Renal cortex interstitium (tissue), 15 donors: ENCODE results near the gene DOK3. TPM values are rescaled to one million over a fixed set of nuclear protein-coding genes. Genes with fewer than 3 reads are reported as not detected.

ENCODE experiments used
- DNase-seq, 11 donors: peaks; one replicate each; pipeline ENCODE4 v3.0.0-alpha.2; 2013; ENCODE audit warnings: low read depth in 9 of 11, low spot score in 4 of 11; ENCODE audit errors: extremely low read depth in 1 of 11
- long read RNA-seq, 16 experiments: transcript quantifications; one replicate each; lab custom pipeline, GENCODE V29; 2026
- polyA plus RNA-seq, 3 donors: library from polyadenylated mRNA; unstranded; fragments of 120-200 nt; gene quantifications; one replicate each; pipeline ENCODE4 v1.2.1, GENCODE V29; 2013; ENCODE audit not compliant: insufficient read length in 3 of 3

DOK3 gene
- polyA plus RNA-seq, result 1 to 10 TPM; 3.8 to 7.1 (median 5.8) TPM
- long read RNA-seq, donor 1, result 0 reads
- long read RNA-seq, donor 2, result 0 reads
- long read RNA-seq, donor 3, result 0 reads
- long read RNA-seq, donor 4, result 0 reads
- long read RNA-seq, donor 5, result 0 reads
- long read RNA-seq, donor 6, result 0 reads
- long read RNA-seq, donor 7, result 0 reads
- long read RNA-seq, donor 8, result 0 reads
- long read RNA-seq, donor 9, result 0 reads
- long read RNA-seq, donor 10, result 0 reads
- long read RNA-seq, donor 11, result 0 reads
- long read RNA-seq, donor 12, result 0 reads
- long read RNA-seq, donor 13, result 0 reads
- long read RNA-seq, donor 14, result 0 reads
- long read RNA-seq, donor 15, result 0 reads
- long read RNA-seq, donor 16, partial matches to known transcripts, result 15 of 15 reads
- long read RNA-seq, donor 16, other reads (novel, unspliced or antisense), result 0 of 15 reads

DNA sequence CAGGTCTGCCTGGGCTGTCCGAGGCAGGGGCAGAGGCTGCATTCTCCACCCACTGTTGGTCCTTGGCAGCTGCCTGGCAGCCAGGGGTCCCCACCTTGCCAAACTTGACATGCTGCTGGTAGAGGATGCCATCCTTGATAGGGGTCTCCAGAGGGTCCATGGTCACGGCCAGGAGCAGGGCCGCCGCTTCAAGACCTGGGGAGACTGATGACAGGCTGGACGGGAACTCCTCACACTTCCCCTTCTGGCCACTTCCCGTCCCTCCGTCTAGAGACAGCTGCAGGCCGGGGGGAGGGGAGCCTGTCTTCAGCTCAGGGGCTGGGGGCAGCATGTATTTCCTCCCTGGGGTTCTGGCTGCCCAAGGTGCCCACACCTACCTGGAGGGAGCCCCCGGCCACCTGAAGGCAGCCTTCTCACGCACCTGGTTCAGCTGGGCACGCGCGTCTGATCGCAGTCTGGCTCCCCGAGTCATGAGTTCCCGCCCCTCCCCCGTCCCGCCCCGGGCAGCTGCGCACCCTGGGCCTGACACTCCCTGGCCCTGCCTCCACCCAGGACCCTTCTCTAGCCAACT, at the start of gene DOK3:
Gene DOK3 (minus strand): TSS at position 446 of the 571 bp plus-strand sequence. CDS start 286 bp downstream, at position 160.
- DNase-seq, result no peak

DNA sequence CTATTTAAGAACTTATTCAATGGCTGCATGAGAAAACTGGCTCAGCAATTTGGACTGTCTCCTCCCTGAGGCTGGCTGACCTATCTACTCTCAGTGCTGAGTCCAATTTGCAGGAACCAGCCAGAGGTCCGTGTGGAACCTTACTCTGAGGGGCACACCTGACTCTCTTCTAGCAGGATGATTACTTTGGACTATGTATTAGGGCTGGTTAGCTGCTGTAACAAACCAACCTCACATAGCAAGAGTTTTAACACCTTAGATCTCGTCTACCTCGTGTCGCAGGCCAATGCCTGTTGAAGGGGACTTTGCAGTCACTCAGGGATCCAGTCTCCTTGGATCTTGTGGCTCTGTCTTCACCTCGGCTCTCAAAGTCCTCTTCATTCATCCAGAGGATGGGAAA, 48.2 kb upstream of the DOK3 start:
- no peak for DNase-seq

- DNase-seq, result peak in 1 of 11 donors; percentile 18
Observed at GRCh38 chr5:177557041-177557647, 47.5 kb upstream of the DOK3 start.

- DNase-seq, result no peak
Observed at GRCh38 chr5:177555665-177556064, 46.0 kb upstream of the DOK3 start.

DNA sequence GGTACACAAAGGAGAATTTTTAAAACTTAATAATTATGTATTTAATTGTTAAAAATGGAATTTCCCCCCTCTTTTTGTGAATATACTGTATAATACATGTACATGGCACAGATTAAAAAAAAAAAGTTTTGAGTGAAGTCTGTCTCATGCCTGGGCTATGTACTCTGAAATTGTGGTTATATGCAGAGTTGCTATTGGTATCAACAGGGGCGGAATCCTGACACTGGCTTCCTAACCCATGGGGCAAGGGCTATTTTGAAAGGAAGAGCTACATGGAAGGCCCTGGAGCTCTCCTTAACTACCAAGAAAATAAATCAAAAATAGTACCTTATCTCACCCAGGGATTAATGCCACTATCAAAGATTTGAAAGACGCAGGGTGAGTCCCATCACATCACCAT, 45.6 kb upstream of the DOK3 start:
- DNase-seq, result no peak

DNA sequence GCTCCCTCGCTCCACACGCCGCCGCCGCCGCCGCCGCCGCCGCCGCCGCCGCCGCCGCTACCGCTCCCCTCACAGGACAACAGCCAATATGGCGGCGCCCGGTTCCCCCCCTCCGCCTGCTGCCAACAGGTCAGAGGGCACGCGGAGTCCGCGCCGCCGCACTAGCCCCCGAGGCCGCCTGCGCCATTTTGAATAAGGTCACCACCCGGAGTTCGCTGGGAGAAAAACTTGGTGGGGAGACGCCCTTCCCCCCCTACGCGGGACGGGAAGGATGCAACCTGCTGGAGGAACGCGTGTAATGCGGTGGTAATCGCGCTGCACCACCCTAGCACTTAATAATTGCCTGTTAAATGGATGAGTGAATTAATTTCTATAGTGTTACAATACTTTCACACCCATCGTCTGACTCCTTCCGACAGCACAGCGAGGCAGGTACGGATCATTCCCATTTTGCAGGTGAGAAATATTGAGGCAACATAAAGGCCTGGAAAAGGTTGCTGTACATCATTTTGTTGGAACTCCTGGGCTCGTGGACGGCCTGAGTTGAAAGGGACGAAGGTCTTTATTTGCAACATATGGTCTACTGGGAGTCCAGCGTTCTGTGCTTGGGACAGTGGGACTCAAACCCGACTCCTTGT, 45.0 kb upstream of the DOK3 start, which contains the start of gene FAM193B:
Gene FAM193B (minus strand): TSS at position 90 of the 638 bp plus-strand sequence. CDS start 105 bp downstream, outside the sequence.
- DNase-seq, result peak; percentile 77 to 90 (median 85)

DNA sequence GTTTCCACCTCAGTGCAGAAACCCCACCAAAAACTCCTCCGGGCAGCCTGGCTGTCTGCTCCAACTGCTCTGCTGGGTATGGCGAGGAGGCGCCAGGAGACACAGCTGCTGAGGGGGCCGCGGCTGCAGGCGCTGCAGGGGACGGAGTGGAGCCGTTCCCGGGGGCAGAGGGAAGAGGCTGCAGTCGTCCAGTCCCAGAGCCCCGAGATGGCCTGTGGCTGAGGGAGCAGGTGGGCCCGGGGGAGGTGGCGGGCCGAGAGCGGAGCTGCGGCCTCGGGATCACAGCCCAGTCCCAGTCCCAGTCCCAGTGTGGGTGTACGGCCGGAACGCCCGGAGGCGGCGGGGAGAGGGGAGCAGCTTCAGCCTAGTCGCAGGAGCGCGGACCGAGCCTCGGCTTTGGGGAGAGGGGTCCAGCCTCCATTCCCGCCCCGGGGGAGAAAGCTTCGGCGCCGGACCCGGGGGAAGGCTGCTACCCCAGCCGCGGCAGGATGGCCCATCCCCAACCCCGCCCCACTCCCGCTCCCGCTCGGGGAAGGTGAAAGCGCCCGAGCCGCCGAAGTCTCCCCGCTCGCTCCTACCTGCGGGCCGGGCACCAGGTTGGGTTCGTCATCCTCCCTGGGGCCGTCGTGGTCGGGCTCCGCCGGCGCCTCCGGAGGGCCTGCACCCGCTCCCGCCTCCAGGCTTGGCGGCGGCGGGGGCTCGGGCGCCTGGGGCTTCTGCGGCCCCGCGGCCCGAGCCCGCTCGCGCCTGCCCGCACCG, 44.2 kb upstream of the DOK3 start:
- DNase-seq, result peak in 4 of 11 donors; percentile 7 to 25 (median 16)

- DNase-seq, result no peak
Observed at GRCh38 chr5:177552839-177553455, 43.3 kb upstream of the DOK3 start.

DNA sequence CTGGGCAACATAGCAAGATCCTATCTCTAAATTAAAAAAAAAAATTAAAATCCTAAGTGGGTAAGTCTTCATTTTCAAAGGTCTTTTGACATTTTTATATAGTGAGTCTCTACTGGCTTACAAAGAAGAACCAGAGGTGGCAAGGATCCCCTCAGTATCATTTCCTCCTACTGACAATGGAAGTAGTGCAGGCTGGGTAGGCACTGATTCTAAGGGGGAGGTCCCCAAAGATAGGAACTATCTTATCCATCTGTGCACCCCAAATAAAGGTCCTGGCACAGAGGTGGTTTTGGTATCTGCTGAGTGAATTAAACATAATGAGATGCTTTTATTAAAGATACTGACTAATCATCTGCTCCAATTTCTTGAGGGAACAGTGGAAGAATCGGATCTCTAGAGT, 40.5 kb upstream of the DOK3 start:
- no peak for DNase-seq

- no peak for DNase-seq
Observed at GRCh38 chr5:177548495-177548894, 38.9 kb upstream of the DOK3 start.

DNA sequence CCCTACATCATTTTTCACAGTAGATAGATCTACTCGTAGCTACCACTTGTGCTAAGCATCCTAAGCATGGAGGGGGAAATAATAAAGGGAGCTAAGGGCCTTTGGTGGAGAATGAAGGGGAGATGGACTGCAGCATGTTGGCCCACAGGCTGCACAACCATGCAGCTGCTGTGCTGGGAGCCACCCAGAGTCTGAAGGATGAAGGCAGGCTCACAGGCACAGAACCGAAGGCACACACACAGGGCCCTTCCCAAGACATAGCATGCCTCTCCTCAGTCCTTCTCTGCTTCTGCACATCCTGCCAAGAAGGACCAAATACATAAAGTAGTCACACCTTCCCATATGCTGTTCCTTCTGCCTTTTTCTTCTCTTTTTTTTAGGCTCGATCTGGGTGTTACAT, 38.1 kb upstream of the DOK3 start:
- no peak for DNase-seq

DNA sequence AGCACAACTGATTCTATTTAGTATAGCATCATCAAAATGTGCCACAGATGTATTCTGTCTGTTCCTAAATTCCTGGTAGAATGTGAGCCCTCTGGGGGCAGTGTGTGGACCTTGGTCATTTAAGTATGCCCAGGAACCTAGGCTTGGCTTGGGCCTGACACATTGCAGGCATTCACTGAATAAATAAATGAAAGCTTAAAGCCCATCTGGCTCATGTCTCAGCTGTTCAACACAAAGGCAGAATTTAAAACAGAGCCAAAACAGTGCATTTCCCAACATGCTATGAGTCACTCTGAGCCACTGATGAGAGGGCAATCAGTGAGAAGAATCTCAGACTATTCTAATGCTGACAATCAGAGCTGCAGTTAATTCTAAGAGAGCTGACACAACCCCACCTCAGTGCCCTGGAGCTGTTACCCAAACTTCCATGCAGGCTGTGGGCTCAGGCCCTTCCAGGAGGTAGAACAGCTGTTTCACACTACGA, 36.7 kb upstream of the DOK3 start:
- DNase-seq, result peak in 2 of 11 donors; percentile 6 to 11

GRCh38 chr5:177545487-177546257, 36.0 kb upstream of the DOK3 start:
- no peak for DNase-seq

GRCh38 chr5:177542816-177543465, 33.3 kb upstream of the DOK3 start:
- DNase-seq, result no peak

DNA sequence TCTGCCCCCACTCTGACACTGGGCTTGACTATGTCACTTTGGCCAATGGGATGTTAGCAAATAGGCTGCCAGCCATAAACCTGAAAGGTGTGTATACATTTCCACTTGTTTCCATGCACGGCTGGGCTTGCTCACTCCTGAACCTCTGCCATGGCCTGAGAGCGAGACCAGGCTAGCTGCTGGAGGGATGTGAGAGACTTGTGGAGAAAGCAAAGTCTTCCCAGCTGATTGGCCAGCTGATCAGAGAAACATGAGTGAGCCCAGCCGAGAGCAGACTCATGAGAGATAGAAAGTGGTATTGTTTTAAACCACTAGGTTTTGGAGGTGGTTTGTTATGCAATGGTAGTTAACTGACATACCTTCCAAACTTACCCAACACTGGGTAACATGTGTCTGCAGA, 30.8 kb upstream of the DOK3 start:
- no peak for DNase-seq

- no peak for DNase-seq
Observed at GRCh38 chr5:177539411-177539810, 29.8 kb upstream of the DOK3 start.

DNA sequence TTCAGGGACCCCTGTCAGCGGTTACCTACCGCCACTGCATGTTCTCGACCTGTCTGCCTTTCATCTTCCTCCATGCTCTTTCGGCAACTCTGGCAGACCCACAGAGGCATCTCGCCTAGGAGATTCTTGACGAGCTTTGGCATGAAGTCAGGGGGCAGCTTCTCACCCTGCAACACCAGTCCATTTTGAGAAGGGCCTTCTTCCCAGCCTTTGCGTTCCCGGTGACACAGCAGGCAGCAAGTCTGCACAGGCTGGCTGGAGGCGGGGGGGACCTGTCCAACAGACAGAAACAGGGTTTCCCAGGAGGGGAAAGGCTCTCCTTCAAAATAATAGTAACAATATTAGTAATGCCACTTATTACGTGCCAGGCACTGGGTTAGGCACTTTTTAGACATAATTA, 29.2 kb upstream of the DOK3 start:
- no peak for DNase-seq
